ENCODE data around the gene MICU1.

MICU1 gene

DNA sequence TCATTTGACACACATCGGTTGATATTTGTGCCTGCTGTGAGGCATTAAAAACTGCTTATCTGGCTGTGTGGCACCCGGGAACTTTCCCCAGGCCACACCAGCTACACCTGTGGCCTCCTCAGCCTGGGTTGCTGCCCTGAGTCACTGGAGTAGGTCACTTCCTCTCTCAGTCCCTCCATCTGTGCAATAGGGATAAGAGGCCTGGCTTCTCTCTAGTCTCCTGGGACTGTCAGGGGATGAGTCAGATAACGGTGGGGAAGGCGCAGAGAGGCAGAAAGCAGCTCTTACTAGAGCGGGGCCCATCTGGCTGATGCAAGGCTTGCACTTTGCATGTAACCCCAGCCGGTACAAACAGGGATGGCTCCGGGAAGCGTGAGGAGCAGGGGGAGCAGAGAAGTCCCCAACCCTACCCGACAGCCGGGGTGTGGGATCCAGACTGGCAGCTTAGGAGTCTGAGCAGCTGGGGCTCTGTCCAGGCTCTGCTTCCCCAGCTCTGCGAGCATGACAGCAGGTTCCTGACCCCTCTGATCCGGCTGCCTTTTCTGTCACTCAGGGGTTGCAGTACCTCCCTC lies 305.1 kb downstream of the MICU1 start:
- H3K27me3 ChIP-seq (ENCODE audit: insufficient read depth, low read length), result 0 out of 2 replicates have a peak, but pooled peaks cover 11% of the 10 kb centered on the region
- H3K36me3 ChIP-seq (ENCODE audit: insufficient read depth, low read depth, low read length), result no peaks in the 10 kb centered on the region
- H3K27ac ChIP-seq (ENCODE audit: low read length), result no peak overlapping the region
- peak overlapping the region; percentile 62; the same call in 1 of the 2 replicates for H3K9ac ChIP-seq (ENCODE audit: low read depth, low read length)
- peaks cover 21% of the 10 kb centered on the region for H3K4me1 ChIP-seq (ENCODE audit: insufficient read depth, low read length)
- no peaks in the 10 kb centered on the region for H3K9me3 ChIP-seq (ENCODE audit: insufficient read depth, low read depth, low read length)
- no peak overlapping the region for H3K4me3 ChIP-seq (ENCODE audit: low read length)

DNA sequence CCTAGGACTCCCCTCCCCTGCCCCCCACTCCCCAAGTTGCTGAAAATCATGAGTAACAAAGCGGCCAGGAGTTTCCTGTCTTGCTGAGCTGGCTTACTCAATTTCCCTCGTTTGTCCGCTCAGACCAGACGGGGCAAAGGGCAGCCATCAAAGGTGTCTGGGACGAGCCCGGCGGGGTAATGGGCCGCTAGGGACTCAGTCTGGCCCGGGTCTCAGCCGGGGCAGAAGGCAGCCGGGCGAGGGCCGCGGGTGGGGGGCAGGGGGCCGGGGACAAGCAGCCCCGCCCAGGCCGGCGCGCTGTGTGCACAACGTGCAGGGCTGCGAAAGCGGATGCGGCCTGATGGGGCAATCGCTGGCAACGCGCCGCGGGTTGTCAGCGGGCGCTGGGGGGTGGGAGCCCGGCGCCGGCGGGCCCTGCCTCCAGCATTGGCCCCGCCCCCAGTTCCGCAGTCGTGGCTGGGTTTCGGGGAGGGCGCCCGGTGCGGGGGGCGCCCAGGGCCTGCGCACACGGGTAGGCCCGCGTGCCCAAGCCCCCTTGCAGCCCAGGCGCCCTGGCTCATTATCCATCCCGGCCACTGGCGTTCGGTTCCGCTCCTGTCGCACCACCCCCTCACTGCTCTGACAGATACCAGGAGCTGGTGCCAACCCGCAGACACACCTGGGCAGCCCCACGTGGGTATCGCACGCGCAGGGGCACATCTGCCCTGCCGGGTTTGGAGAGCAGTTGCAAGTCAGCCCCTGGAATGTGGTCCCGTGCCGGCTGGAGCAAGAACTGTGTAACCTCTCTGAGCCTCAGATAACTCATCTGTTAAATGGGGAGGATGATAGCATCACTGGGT lies 306.2 kb downstream of the MICU1 start:
- no peak overlapping the region for H3K27ac ChIP-seq (ENCODE audit: low read length)
- H3K36me3 ChIP-seq (ENCODE audit: insufficient read depth, low read depth, low read length), result no peaks in the 10 kb centered on the region
- peaks cover 25% of the 10 kb centered on the region for H3K4me1 ChIP-seq (ENCODE audit: insufficient read depth, low read length)
- H3K27me3 ChIP-seq (ENCODE audit: insufficient read depth, low read length), result 0 out of 2 replicates have a peak, but pooled peaks cover 11% of the 10 kb centered on the region
- H3K4me3 ChIP-seq (ENCODE audit: low read length), result peak overlapping the region; percentile 59; the same call in 1 of the 2 replicates
- H3K9me3 ChIP-seq (ENCODE audit: insufficient read depth, low read depth, low read length), result no peaks in the 10 kb centered on the region
- peak overlapping the region; percentile 70; the same call in 1 of the 2 replicates for H3K9ac ChIP-seq (ENCODE audit: low read depth, low read length)

DNA sequence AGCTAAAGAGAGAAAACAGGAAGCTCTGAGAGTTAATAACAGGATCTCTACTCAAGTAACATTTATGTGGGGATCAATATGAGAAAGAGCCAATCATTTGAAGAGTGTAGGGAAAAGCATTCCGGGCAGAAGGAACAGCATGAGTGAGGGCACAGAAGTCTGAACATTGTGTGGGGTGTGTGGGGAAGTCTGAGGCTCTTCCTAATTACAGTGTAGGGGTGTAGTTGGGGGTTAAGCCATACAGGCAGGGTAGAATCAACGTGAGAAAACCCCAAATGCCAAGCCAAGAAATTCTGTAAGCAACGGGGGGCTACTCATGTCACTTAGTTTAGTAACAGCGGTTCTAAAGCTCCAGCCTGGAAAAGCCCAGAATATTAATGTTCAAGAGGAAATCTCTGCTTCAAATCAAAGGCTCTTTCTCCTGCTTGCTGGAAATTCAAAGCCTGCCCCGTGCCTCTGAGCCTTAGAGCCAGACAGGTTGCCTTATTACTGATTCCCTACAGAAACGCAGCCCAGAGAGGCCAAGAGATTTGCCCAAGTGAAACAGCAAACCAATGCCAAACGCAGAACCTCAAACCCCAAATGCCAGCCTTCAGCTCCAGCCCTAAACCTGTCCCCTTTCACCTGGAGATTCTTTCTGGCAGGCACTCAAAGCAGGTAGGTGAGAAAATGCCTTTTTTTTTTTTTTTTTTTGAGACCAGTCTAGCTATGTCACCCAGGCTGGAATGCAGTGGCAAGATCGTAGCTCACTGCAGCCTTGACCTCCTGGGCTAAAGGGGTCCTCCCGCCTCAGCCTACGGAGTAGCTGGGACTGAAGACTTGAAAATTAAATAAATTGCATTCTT lies 307.2 kb downstream of the MICU1 start:
- no peak overlapping the region for H3K27ac ChIP-seq (ENCODE audit: low read length)
- H3K27me3 ChIP-seq (ENCODE audit: insufficient read depth, low read length), result 0 out of 2 replicates have a peak, but pooled peaks cover 11% of the 10 kb centered on the region
- H3K4me1 ChIP-seq (ENCODE audit: insufficient read depth, low read length), result peaks cover 25% of the 10 kb centered on the region
- peak overlapping the region; percentile 70; the same call in 1 of the 2 replicates for H3K9ac ChIP-seq (ENCODE audit: low read depth, low read length)
- H3K4me3 ChIP-seq (ENCODE audit: low read length), result peak overlapping the region; percentile 59; the same call in 1 of the 2 replicates
- no peaks in the 10 kb centered on the region for H3K9me3 ChIP-seq (ENCODE audit: insufficient read depth, low read depth, low read length)
- H3K36me3 ChIP-seq (ENCODE audit: insufficient read depth, low read depth, low read length), result no peaks in the 10 kb centered on the region
